ENCODE results near the gene PADI4. TPM values are rescaled to one million over a fixed set of nuclear protein-coding genes. Genes with fewer than 3 reads are reported as not detected.

The PADI4 gene
- total RNA-seq, 1 experiment from 2014 or later = 0.26 TPM

GRCh38 chr1:17264470-17264869 lies 43.5 kb upstream of the PADI4 start:
- no peaks in the 10 kb centered on the region for H3K36me3 Mint-ChIP-seq
- DNase-seq (ENCODE audit: low spot score) (no peak), ATAC-seq (no peak)
- H3K4me3 Mint-ChIP-seq = no peak overlapping the region
- ChIA-PET POLR2A (no interaction called here), CTCF (interaction anchor here (0.6 to 1.1 kb wide), 2 partner anchors 11 to 72 kb away, joined by 4 to 7 read pairs; no protein-coding TSS in a partner anchor)
- H3K4me1 Mint-ChIP-seq = no peaks in the 10 kb centered on the region
- TF ChIP-seq ZNF532 (CRISPR knock-in tag; IDR thresholded peaks at IDR 0.05; ENCODE audit: borderline replicate concordance) = no peak
- TF ChIP-seq ZBTB43 (CRISPR knock-in tag; IDR thresholded peaks at IDR 0.05) = no peak
- TF ChIP-seq ATF2 (CRISPR knock-in tag; IDR thresholded peaks at IDR 0.05; ENCODE audit: borderline replicate concordance, low read depth) = no peak
- TF ChIP-seq CBFB (CRISPR knock-in tag; IDR thresholded peaks at IDR 0.05; ENCODE audit: low read depth) = no peak
- no peaks in the 10 kb centered on the region for H3K27me3 Mint-ChIP-seq (ENCODE audit: low read depth)
- peaks cover 14% of the 10 kb centered on the region for H3K9me3 Mint-ChIP-seq
- no peak overlapping the region for H3K27ac Mint-ChIP-seq

- Mint-ChIP-seq H3K27me3 (ENCODE audit: low read depth) (no peaks in the 10 kb centered on the region), H3K4me3 (no peak overlapping the region), H3K9me3 (peaks cover 14% of the 10 kb centered on the region), H3K4me1 (no peaks in the 10 kb centered on the region), H3K27ac (no peak overlapping the region), H3K36me3 (no peaks in the 10 kb centered on the region)
- ChIA-PET POLR2A (no interaction called here), CTCF (interaction anchor here (0.5 to 1.1 kb wide), 5 partner anchors 10 to 139 kb away, joined by 3 to 7 read pairs (median 4); no protein-coding TSS in a partner anchor)
- peak; percentile 26 for DNase-seq (ENCODE audit: low spot score)
- TF ChIP-seq NFATC4 (CRISPR knock-in tag; IDR thresholded peaks at IDR 0.05) = no peak
- TF ChIP-seq USF2 (CRISPR knock-in tag; IDR thresholded peaks at IDR 0.05) = no peak
- TF ChIP-seq MAX (CRISPR knock-in tag; IDR thresholded peaks at IDR 0.05) = no peak
- no peak for TF ChIP-seq ZNF671 (CRISPR knock-in tag; IDR thresholded peaks at IDR 0.05)
- no peak for TF ChIP-seq ZNF396 (CRISPR knock-in tag; IDR thresholded peaks at IDR 0.05; ENCODE audit: borderline replicate concordance)
- no peak for TF ChIP-seq JAZF1 (CRISPR knock-in tag; IDR thresholded peaks at IDR 0.05)
- no peak for TF ChIP-seq MLX (CRISPR knock-in tag; IDR thresholded peaks at IDR 0.05)
- no peak for TF ChIP-seq TEAD4 (CRISPR knock-in tag; IDR thresholded peaks at IDR 0.05)
- TF ChIP-seq ATF2 (CRISPR knock-in tag; IDR thresholded peaks at IDR 0.05; ENCODE audit: borderline replicate concordance, low read depth) = no peak
- TF ChIP-seq ZBTB21 (CRISPR knock-in tag; IDR thresholded peaks at IDR 0.05; ENCODE audit: borderline replicate concordance) = no peak
- no peak for TF ChIP-seq ETV6 (CRISPR knock-in tag; IDR thresholded peaks at IDR 0.05)
- peak; percentile 89 for ATAC-seq
Measured at GRCh38 chr1:17265162-17265561, 42.8 kb upstream of the PADI4 start.
